GM19452 (cell line): ENCODE results near the gene PARD3.
A peak's percentile ranks its signal among the peaks of the same experiment; 100 is the strongest.

Source experiments
- ATAC-seq: cut with Tn5 transposase; IDR thresholded peaks from one replicate; pipeline ENCODE4 v1.9.1; 2021; ENCODE audit not compliant: unreplicated experiment

Gene PARD3

GRCh38 chr10:34240039-34240438 is 575.1 kb downstream of the PARD3 start:
- no peak for ATAC-seq

DNA sequence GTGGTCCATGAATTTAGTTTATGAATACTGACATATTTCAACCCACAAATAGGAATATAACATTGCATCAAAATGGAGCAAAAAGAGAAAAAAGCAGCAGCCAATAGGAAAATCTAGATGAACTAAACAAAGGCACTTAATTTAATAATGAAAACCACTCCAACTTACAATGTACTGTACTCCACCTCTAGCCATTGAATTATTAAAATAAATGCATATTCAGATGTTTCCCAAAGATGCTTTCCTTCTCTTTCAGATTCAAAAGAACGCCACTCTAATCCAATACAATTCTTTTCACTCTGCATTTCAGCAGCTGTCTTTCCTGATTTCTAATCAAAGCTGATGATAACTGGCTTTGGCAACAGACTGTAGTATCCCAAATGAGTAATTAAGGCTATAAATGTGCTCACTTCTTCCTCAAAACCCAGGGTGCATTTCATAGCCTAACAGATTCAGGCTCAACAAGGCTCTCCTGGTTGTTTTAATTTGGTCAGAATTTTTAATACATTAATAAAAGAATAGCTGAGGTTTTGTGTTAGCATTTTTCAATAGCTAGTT is 577.1 kb downstream of the PARD3 start:
- ATAC-seq, result no peak

DNA sequence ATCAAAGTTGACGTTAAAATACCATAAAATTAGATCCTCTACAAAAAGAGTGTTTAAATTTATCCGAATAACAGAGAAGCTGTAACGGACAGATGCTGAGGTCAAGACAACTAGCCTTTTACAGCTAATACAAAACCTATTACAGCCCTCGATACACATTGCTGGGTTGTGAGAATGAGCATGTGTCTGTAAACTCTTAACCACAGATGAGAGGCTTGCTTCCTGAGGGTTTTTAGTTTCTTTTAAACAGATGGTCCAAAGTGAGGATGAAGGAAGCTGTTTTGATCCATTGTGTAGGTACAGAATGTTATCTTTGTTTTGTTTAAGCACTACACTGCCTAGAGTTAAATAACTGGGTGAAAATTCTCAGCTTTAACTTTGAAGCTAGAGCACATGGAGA is 578.2 kb downstream of the PARD3 start:
- ATAC-seq, result peak; percentile 61

DNA sequence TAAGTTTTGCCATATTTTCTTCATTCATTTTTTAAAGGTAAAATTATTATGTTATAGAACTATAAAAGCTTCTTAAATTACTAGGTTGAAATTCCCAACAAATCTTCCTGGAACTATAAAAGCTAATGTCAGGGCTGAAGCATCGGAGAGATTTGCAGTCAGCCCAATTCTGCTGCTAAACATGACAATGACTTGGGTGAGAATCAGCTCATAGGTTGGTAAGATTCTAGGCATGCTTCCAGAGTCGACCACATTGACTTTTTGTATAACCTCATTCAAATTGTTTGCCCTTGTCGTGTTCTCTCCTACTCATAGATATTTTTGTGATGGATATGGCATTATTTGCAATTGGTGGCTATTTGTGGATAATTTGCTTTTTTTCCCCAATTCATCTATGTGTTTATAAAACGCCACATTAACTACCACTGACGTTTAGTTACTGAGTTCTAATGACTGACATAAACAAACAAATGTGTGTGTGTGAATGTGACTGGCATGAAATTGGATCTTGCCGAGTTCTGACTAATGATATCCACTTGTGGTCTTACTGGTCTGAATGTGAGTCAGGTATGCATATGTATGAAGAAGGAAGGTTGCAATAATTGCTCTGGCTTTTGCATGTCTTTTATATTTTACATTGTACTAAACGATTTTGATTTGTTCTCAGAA is 579.8 kb downstream of the PARD3 start:
- ATAC-seq, result no peak

- ATAC-seq, result no peak
Observed at GRCh38 chr10:34232481-34232880, 582.6 kb downstream of the PARD3 start.

DNA sequence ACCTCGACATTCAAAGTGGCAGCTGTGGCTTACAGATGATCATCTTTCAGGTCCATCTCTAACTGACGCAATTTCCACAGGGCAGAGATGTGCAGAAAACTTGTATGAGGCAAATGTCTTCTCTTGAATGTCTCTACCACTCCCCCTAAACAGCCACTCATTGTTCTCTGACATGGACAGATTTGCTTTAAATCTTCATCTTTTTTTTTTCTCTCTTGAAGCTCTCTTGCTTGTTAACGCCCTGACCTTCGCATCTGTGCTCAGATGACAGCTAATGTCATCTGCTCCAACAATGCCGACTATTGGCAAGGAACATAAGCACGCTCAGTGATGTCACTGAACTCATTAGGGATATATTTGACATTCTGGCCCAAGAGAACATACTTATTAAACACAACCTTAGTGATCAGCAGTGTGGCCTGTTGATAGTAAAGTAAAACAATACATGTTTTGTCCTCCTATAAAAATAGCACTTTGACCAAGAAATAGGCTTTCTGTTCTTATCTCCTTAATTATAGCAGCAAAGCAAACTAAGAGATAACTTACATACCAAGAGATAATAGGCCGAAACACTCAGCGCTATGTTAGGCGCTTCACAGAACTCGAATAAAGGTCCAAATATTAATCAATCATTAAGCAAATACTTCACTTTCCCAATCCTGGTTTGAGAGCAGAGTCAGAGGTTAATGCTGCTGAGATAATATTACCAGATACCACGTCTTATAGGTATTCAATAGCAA is 583.5 kb downstream of the PARD3 start:
- ATAC-seq, result no peak

- ATAC-seq, result no peak
Observed at GRCh38 chr10:34229917-34230316, 585.2 kb downstream of the PARD3 start.

DNA sequence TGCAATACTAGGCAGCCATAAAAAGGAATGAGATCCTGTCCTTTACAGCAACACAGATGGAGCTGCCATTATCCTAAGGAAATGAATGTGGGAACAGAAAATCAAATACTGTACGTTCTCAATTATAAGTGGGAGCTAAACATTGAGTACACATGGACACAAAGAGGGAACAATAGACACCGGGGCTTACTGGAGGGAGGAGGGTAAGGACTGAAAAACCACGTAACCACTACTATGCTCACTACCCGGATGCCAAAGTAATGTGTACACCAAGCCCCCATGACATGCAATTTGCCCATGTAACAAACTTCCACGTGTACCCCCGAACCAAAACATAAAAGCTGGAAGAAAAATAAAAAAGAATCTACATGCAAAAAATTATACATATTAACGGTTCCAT is 587.0 kb downstream of the PARD3 start:
- ATAC-seq, result no peak

GRCh38 chr10:34224639-34225038 is 590.5 kb downstream of the PARD3 start:
- ATAC-seq, result no peak

- no peak for ATAC-seq
Observed at GRCh38 chr10:34223658-34224057, 591.4 kb downstream of the PARD3 start.

- ATAC-seq, result no peak
Observed at GRCh38 chr10:34222359-34222758, 592.7 kb downstream of the PARD3 start.

DNA sequence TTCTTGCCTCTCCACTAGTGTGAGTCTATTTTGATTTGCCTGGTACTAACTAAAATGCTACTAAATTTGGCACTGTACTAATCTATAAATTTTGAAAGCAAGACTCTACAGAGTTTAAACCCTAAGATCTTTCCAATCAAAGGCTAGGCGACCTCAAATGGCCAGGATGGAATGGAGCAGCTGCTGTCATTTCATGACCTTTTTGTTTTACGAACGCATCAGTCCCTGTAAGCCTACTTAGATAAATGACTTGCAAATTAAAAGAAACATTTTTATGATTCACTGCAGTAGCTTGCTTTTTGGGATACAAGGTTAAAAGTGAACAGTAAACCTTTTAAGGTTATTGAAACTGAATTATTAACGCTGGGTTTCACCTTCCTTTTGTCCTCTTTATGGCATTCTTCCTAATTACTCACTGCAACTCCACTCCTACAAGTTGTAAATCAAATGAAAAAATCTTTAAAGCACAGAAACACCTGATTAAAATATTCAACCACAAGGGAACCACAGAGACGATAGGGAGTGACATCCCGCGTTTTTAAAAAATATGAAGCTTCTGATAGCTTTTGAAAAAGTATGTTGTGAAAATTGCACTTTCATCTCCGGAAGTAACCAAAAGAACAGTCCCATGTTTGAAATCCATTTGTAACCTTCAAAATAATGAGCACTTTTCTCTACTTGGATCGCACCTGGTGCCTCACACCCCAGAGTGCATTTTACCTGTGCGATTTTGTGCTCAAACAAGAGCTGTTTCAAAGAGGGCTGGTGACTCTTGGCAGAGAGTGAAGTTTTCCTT is 595.1 kb downstream of the PARD3 start:
- ATAC-seq, result no peak

- no peak for ATAC-seq
Observed at GRCh38 chr10:34217524-34217923, 597.6 kb downstream of the PARD3 start.

DNA sequence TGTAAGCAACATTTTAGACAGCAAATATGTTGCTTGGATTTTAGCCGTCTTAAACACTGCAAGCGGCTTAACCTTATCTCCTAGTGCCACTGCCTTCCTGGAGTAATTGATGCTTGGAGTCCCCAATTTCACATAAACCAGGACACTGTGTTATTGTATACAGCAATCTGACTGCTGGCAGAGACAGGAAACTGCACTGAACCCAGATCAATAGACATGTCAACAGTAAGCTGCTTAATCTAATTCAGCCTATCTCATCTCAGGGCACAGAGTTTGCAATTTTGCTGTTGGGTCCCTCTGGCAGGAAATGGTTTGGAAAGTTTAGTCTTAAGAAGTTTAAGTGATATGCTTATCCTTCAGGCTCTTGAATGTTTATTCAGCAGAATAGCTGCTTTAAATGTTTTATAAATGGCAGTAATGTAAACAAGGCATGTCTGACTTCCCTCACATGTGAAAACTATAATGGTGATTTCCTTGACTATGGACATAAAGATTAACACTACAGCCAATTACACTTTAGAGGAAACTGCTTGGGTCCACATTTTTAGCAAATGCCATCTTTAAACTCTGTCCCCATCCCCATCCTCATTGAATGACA is 598.6 kb downstream of the PARD3 start:
- ATAC-seq, result no peak

- ATAC-seq, result no peak
Observed at GRCh38 chr10:34213805-34214197, 601.3 kb downstream of the PARD3 start.

GRCh38 chr10:34213193-34213804 is 601.8 kb downstream of the PARD3 start:
- no peak for ATAC-seq

DNA sequence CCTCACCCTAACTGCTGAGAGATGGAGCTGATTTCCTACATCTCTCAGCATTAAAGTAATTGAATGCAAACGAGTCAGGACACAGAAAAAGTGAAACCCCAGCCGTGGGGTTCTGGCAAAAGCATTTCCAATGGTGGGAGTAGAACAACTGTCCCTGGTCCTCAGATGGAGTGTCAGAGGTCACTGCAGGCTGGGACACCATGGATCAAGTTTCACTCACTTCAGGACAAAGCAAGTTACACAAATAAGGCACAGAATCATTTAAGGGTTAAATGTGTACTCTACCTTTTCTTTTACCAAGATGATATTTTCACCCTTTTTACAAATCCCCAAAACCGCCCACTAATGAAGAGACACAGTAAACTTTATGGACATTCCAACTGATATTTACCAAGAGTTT is 607.8 kb downstream of the PARD3 start:
- ATAC-seq, result no peak

DNA sequence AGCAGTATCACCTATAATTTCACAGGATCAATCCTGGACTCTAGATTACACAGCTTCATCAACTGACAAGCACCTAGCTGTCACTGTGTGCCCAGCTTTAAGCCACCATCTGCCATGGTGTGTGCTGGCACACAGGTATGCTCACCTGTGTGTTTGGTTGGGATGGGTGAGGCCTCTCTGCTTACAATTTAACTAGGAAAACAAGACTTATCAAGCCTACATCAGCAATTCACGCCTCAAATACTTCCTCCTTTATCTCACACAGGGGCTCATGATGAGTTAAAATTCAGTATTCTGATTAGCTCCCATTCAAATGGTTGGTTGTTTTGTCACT is 608.2 kb downstream of the PARD3 start:
- no peak for ATAC-seq

GRCh38 chr10:34206078-34206934 is 608.8 kb downstream of the PARD3 start:
- no peak for ATAC-seq

GRCh38 chr10:34205452-34205851 is 609.6 kb downstream of the PARD3 start:
- ATAC-seq, result no peak
